Testis (tissue), 2 donors: Measurements from ENCODE around the gene COL11A2.

Experiments used
- POLR2A ChIP-seq: fragments of 450-650 bp; IDR thresholded peaks from one replicate; pipeline ENCODE4 v1.6.1; 2017; ENCODE audit warnings: antibody characterized with exemption, mild to moderate bottlenecking, moderate library complexity
- TF ChIP-seq, protein P1 (sequence below), 3 experiments: fragments of 450-650 bp in 2 of 3; fragments of 200-600 bp in 1 of 3; sonication (generic) in 1 of 3; IDR thresholded peaks; one replicate each; pipeline ENCODE4 v1.5.1; 2016 to 2019; ENCODE audit warnings: antibody characterized with exemption in 3 of 3, mild to moderate bottlenecking in 2 of 3, moderate library complexity in 1 of 3

DNA sequence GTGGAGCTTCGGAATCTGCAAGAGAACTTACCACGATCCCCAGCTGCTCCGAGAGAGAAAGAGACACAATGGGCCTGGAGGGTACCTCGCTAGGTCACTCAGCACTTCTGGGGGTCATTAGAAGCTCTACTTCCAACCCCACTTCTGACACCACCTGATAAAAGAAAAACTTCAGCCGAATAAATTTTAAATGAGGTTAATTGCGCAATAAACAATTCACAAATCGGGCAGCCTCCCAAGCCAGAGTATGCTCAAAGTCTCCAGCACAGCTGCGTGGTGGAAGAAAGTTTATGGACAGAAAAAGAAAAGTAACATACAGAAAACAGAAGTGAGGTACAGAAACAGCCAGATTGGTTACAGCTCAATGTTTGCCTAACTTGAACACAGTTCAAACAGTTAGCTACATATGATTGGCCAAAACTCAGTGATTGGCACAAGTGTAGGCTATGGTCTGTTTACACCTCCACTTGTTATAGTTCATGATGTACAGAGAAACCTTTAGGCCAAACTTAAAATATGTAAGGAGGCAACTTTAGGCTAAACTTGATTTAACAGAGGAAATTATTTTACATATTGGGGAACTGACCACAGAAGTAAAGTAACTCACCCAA lies 52.6 kb downstream of the COL11A2 start:
- no peak for TF ChIP-seq POLR2A
- TF ChIP-seq, protein P1, sequence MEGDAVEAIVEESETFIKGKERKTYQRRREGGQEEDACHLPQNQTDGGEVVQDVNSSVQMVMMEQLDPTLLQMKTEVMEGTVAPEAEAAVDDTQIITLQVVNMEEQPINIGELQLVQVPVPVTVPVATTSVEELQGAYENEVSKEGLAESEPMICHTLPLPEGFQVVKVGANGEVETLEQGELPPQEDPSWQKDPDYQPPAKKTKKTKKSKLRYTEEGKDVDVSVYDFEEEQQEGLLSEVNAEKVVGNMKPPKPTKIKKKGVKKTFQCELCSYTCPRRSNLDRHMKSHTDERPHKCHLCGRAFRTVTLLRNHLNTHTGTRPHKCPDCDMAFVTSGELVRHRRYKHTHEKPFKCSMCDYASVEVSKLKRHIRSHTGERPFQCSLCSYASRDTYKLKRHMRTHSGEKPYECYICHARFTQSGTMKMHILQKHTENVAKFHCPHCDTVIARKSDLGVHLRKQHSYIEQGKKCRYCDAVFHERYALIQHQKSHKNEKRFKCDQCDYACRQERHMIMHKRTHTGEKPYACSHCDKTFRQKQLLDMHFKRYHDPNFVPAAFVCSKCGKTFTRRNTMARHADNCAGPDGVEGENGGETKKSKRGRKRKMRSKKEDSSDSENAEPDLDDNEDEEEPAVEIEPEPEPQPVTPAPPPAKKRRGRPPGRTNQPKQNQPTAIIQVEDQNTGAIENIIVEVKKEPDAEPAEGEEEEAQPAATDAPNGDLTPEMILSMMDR (IDR thresholded peaks at IDR 0.05): no peak
